ENCODE data around the gene WNT7A. TPM values are rescaled to one million over a fixed set of nuclear protein-coding genes. Genes with fewer than 3 reads are reported as not detected.

The WNT7A gene
- total RNA-seq, 1 donor from 2014 or later: not detected

GRCh38 chr3:13822042-13822441, 57.8 kb downstream of the WNT7A start:
- no peak for DNase-seq
- intact Hi-C loops (cut with DNase I): no loop called here
- ATAC-seq (ENCODE audit: poor library complexity): no peak

- intact Hi-C loops (cut with DNase I): no loop called here
- no peak for DNase-seq
- ATAC-seq (ENCODE audit: poor library complexity): no peak
Measured at GRCh38 chr3:13821126-13821525, 58.7 kb downstream of the WNT7A start.

DNA sequence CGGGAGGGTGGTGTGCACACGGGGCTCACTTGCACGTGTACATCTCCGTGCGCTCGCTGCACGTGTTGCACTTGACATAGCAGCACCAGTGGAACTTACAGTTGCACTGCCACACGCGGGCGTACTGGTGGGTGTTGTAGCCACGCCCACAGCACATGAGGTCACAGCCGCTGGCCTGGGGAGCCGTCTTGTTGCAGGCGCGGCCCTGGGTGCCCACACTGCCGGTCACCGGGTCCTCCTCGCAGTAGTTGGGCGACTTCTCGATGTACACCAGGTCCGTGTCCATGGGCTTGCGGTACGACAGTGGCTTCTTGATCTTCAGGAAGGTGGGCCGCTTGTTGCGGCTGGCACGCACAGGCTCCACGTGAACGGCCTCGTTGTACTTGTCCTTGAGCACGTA, 61.0 kb downstream of the WNT7A start:
- DNase-seq (no peak), ATAC-seq (ENCODE audit: poor library complexity) (no peak)
- intact Hi-C loops (cut with DNase I): no loop called here

- ATAC-seq (ENCODE audit: poor library complexity) (no peak), DNase-seq (no peak)
- intact Hi-C loops (cut with DNase I): no loop called here
Measured at GRCh38 chr3:13815088-13815683, 64.7 kb downstream of the WNT7A start.

DNA sequence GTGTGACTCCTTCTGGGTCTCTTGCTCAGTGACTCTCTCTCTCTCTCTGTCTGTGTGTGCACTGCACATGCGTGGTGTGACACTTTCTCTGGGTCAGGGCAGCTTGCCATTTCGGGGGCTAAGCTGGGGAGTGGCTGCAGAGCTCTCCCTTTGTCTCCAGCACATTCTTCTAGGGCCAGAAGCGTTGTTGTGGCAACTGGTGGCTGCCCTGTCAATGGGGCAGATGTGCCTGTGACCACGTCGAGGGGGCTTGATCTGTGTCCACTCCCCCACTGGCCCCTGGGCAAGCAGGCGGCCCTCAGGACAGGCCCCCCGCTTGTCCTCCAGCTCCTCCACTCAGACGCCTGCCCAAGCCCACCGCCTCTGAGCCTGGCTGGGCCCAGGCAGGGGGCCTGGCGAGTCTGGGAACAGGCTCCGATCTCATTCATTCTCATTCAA, 67.8 kb downstream of the WNT7A start:
- no peak for DNase-seq
- intact Hi-C loops (cut with DNase I): no loop called here
- no peak for ATAC-seq (ENCODE audit: poor library complexity)

GRCh38 chr3:13811614-13812013, 68.3 kb downstream of the WNT7A start:
- intact Hi-C loops (cut with DNase I): no loop called here
- ATAC-seq (ENCODE audit: poor library complexity): no peak
- no peak for DNase-seq

DNA sequence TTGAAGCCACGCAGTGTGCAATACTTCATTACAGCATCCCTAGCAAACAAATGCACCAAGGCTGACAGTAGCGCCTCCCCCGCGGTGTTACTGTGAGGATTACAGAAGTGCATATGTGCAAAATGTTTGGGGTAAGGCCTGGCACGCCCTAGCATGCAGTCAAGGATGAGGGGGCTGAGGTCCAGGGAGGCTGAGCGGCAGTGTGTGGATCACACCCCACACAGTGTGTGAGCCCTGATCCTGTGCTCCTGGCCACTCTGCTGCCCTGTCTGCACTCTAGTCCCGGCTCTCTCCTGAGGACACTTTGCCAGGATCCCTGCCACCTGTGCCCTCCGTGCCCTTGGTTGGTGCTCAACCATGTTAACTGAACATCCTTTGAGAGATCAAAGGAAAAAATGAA, 71.3 kb downstream of the WNT7A start:
- intact Hi-C loops (cut with DNase I): no loop called here
- DNase-seq (no peak), ATAC-seq (ENCODE audit: poor library complexity) (no peak)

- DNase-seq (no peak), ATAC-seq (ENCODE audit: poor library complexity) (no peak)
- intact Hi-C loops (cut with DNase I): no loop called here
Measured at GRCh38 chr3:13801361-13802204, 78.3 kb downstream of the WNT7A start.

- DNase-seq (no peak), ATAC-seq (ENCODE audit: poor library complexity) (no peak)
- intact Hi-C loops (cut with DNase I): no loop called here
Measured at GRCh38 chr3:13800064-13800463, 79.8 kb downstream of the WNT7A start.

- intact Hi-C loops (cut with DNase I): no loop called here
- ATAC-seq (ENCODE audit: poor library complexity) (no peak), DNase-seq (no peak)
Measured at GRCh38 chr3:13798401-13798800, 81.5 kb downstream of the WNT7A start.

DNA sequence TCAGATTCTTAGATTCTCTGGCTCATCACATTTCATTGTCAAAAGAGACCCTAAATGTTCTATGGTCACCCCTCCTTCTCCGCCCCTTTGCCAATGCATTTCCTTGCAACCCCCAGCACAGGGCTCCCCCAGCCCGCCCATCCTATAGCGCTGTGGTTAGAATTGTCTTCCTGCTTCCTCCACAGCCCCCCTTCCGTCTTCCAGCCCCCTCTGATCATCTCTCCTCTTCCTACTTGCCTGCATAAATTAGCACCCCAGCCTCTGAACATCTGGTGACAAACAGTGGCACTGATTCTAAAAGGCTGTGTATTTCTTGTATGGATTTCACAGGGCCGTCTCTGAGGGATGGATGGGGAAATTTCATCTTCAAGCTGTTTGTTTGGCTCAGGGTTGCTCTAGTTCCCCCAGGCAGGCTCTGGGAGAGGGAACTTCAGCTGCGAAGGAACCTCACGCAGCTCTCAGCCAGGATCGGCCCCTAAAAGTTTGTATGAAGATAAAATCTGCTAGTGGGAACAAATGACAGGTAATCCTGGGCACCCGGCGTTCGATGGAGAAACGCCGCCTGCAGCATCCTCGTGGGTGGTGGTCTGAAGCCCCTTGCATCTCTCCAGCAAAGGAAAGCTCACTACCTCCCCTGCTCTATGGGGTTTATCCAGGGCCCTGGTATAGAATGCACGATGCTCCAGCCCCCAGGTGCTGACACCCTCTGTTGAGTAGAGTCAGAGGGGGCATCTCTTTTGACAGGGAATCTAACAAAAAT, 83.0 kb downstream of the WNT7A start:
- no peak for ATAC-seq (ENCODE audit: poor library complexity)
- intact Hi-C loops (cut with DNase I): no loop called here
- no peak for DNase-seq

DNA sequence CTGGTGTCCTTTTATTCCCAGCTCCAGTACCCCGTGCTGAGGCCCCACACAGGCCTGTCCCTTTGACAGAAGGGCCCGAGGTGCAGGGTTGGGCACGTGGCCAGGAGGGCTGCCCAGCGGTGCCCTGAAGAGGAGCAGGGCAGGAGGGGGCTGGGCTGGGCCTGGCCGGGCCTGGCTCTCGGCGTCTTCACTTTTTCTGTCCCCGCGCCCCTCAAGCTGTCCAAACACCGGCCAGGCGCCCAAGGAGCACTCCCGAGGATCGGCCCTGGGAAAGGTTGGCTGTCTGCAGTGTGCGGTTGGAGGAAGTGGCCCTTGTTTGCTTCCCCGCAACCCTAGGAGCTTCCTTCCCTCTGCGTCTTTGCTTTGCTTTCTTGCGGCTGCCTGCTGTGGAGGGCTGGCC, 84.1 kb downstream of the WNT7A start:
- intact Hi-C loops (cut with DNase I): no loop called here
- ATAC-seq (ENCODE audit: poor library complexity) (no peak), DNase-seq (no peak)

- ATAC-seq (ENCODE audit: poor library complexity) (no peak), DNase-seq (no peak)
- intact Hi-C loops (cut with DNase I): no loop called here
Measured at GRCh38 chr3:13794322-13794721, 85.5 kb downstream of the WNT7A start.

- intact Hi-C loops (cut with DNase I): no loop called here
- no peak for ATAC-seq (ENCODE audit: poor library complexity)
- DNase-seq: no peak
Measured at GRCh38 chr3:13793451-13793850, 86.4 kb downstream of the WNT7A start.

GRCh38 chr3:13792512-13793371, 87.1 kb downstream of the WNT7A start:
- no peak for DNase-seq
- no peak for ATAC-seq (ENCODE audit: poor library complexity)
- intact Hi-C loops (cut with DNase I): no loop called here

DNA sequence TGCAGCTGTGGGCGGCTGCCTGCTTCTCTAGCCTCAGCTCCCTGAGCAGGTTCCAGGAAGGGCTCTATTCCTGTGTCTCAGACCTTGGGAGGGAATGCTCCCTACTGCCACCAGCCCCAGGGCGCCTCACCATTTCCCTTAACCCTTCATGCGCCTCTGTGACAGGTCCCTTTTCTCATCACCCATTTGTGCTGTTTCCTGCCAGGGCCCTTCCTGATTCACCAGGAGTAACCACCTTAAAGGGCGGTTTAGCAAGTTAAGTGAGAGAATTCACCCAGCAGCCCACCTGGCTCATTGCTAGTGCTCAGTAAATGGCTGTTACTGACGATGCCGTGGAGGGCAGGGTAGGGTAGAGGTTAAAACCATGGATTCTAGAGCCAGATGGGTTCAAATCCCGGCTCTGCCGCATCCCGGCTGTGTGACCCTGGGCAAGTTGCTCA, 87.8 kb downstream of the WNT7A start:
- DNase-seq (no peak), ATAC-seq (ENCODE audit: poor library complexity) (no peak)
- intact Hi-C loops (cut with DNase I): no loop called here

DNA sequence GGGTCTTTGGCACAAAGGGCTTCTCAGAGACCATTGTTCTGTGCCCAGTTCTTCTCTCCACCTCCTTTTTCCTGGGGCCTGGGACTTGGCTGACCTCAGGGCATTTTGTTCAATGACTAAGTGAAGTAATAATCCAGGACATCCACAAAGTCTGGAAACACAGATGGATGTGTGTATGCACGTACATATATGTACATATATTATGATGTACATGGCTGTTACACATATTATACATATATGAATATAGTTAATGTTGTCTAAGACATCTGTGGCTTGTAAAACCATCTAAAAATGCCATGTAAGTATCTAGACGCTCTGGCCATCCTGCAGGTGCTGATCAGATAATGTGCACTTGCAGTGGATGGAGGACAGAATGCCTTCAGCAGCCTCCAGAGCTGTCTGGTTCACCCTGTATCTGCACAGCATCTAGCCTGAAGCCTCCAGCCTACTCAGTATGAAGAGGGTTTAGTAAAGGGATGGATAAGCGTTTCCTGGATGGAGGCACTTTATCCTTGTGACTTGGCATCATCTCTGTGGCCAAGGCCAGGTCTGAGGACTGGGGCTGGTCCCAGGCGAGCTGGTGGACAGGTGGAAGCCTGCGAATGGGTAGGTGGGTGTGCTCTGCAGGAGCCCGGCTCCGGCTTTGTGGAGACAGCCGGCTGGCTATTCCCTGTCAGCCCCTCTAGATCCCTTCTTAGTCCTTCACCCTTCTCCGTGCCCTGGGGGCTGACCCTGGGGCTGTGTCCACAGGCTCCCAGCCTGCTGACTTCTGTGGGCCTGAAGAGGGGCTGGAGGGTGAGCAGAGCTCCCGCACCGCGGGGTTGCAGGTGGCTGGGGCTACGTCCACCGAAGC, 88.4 kb downstream of the WNT7A start:
- no peak for DNase-seq
- ATAC-seq (ENCODE audit: poor library complexity): no peak
- intact Hi-C loops (cut with DNase I): no loop called here

Data from Right ventricle myocardium superior (tissue), 1 donor.